H9 (cell line): ENCODE results near the gene CLVS2. TPM values are rescaled to one million over a fixed set of nuclear protein-coding genes. Genes with fewer than 3 reads are reported as not detected.

ENCODE experiments used
- DNase-seq: peaks from one replicate; pipeline ENCODE4 v3.0.0-alpha.2; 2017
- H2AFZ ChIP-seq: one replicate; pipeline ENCODE4 v1.6.1; 2013; ENCODE audit warnings: mild to moderate bottlenecking, low read length, control low read depth, moderate library complexity
- H2AK5ac ChIP-seq: 2 replicates; pipeline ENCODE4 v1.6.1; 2013; ENCODE audit warnings: low read length, control low read depth, mixed read lengths; ENCODE audit not compliant: insufficient read length
- H2BK120ac ChIP-seq: one replicate; pipeline ENCODE4 v1.6.1; 2013; ENCODE audit warnings: low read depth, mild to moderate bottlenecking, low read length, control low read depth, inconsistent platforms; ENCODE audit not compliant: poor library complexity, severe bottlenecking
- H2BK12ac ChIP-seq: 2 replicates; pipeline ENCODE4 v1.6.1; 2013; ENCODE audit warnings: low read length, control low read depth, mixed read lengths, low read depth; ENCODE audit not compliant: insufficient read length
- H2BK15ac ChIP-seq: 2 replicates; pipeline ENCODE4 v1.6.1; 2013; ENCODE audit warnings: low read depth, low read length, control low read depth
- H2BK20ac ChIP-seq: one replicate; pipeline ENCODE4 v1.6.1; 2013; ENCODE audit warnings: low read depth, mild to moderate bottlenecking, low read length, control low read depth, inconsistent platforms; ENCODE audit not compliant: poor library complexity, severe bottlenecking
- H2BK5ac ChIP-seq: 2 replicates; pipeline ENCODE4 v1.6.1; 2013; ENCODE audit warnings: low read length, control low read depth, mixed read lengths; ENCODE audit not compliant: insufficient read length
- H3K14ac ChIP-seq: 2 replicates; pipeline ENCODE4 v1.6.1; 2013; ENCODE audit warnings: low read length, control low read depth; ENCODE audit not compliant: insufficient read depth
- H3K18ac ChIP-seq: 2 replicates; pipeline ENCODE4 v1.6.1; 2013; ENCODE audit warnings: low read depth, mild to moderate bottlenecking, mixed read lengths, low read length, control low read depth; ENCODE audit not compliant: insufficient read length
- H3K23ac ChIP-seq: 2 replicates; pipeline ENCODE4 v1.6.1; 2013; ENCODE audit warnings: low read length, control low read depth, mixed read lengths, low read depth; ENCODE audit not compliant: insufficient read length
- H3K23me2 ChIP-seq: 2 replicates; pipeline ENCODE4 v1.6.1; 2013; ENCODE audit warnings: low read depth, mild to moderate bottlenecking, mixed read lengths, low read length, control low read depth; ENCODE audit not compliant: insufficient read length, poor library complexity, severe bottlenecking
- H3K27ac ChIP-seq: 2 replicates; pipeline ENCODE4 v1.5.1; 2013; ENCODE audit warnings: low read length, control low read depth, mixed read lengths, low read depth; ENCODE audit not compliant: insufficient read length
- H3K27me3 ChIP-seq: 2 replicates; pipeline ENCODE4 v1.6.1; 2013; ENCODE audit warnings: low read length, control low read depth, inconsistent platforms; ENCODE audit not compliant: insufficient read depth
- H3K4ac ChIP-seq: 2 replicates; pipeline ENCODE4 v1.6.1; 2013; ENCODE audit warnings: low read depth, mild to moderate bottlenecking, control low read depth, inconsistent platforms, low read length, moderate library complexity
- H3K4me1 ChIP-seq: 2 replicates; pipeline ENCODE4 v1.6.1; 2013; ENCODE audit warnings: low read length, control low read depth, inconsistent platforms; ENCODE audit not compliant: insufficient read depth
- H3K4me2 ChIP-seq: 2 replicates; pipeline ENCODE4 v1.6.1; 2013; ENCODE audit warnings: low read length, control low read depth, mixed read lengths; ENCODE audit not compliant: insufficient read length, insufficient read depth
- H3K56ac ChIP-seq: 2 replicates; pipeline ENCODE4 v1.6.1; 2013; ENCODE audit warnings: low read depth, mild to moderate bottlenecking, mixed read lengths, low read length, control low read depth; ENCODE audit not compliant: insufficient read length
- H3K79me1 ChIP-seq: 2 replicates; pipeline ENCODE4 v1.6.1; 2013; ENCODE audit warnings: low read depth, mild to moderate bottlenecking, moderate library complexity, low read length, control low read depth, inconsistent platforms; ENCODE audit not compliant: insufficient read depth, poor library complexity, severe bottlenecking
- H3K79me2 ChIP-seq: 2 replicates; pipeline ENCODE4 v1.6.1; 2013; ENCODE audit warnings: low read length, control low read depth, inconsistent platforms; ENCODE audit not compliant: insufficient read depth
- H3K9ac ChIP-seq: 2 replicates; pipeline ENCODE4 v1.6.1; 2013; ENCODE audit warnings: low read length, control low read depth, mixed read lengths; ENCODE audit not compliant: insufficient read length; ENCODE audit errors: extremely low read depth
- H3K9me3 ChIP-seq: one replicate; pipeline ENCODE4 v1.6.1; 2013; ENCODE audit warnings: low read depth, low read length, inconsistent platforms; ENCODE audit not compliant: control insufficient read depth
- H3T11ph ChIP-seq: one replicate; pipeline ENCODE4 v1.6.1; 2013; ENCODE audit warnings: mild to moderate bottlenecking, low read length, control low read depth, inconsistent platforms
- H4K20me1 ChIP-seq: one replicate; pipeline ENCODE4 v1.6.1; 2013; ENCODE audit not compliant: control insufficient read depth, insufficient read length, insufficient read depth
- H4K5ac ChIP-seq: 2 replicates; pipeline ENCODE4 v1.6.1; 2013; ENCODE audit warnings: low read depth, mild to moderate bottlenecking, mixed read lengths, low read length, control low read depth; ENCODE audit not compliant: insufficient read length
- H4K8ac ChIP-seq: replicated peaks from 2 replicates; pipeline ENCODE4 v1.6.1; 2013; ENCODE audit warnings: low read length, control low read depth, mixed read lengths, low read depth; ENCODE audit not compliant: insufficient read length
- H4K91ac ChIP-seq: 2 replicates; pipeline ENCODE4 v1.6.1; 2013; ENCODE audit warnings: low read depth, mild to moderate bottlenecking, moderate library complexity, mixed read lengths, low read length, control low read depth; ENCODE audit not compliant: insufficient read length
- H3K27ac Mint-ChIP-seq, 3 experiments: 2 replicates in 2 of 3; 3 replicates in 1 of 3; pipeline ENCODE4 v1.8.0; 2020 to 2021; ENCODE audit warnings: mixed read lengths in 3 of 3, mild to moderate bottlenecking in 1 of 3, moderate library complexity in 1 of 3
- H3K27me3 Mint-ChIP-seq: 2 replicates; pipeline ENCODE4 v1.8.0; 2021; ENCODE audit warnings: low read depth, mild to moderate bottlenecking, moderate library complexity, mixed read lengths
- H3K36me3 Mint-ChIP-seq, 3 experiments: 2 replicates in 2 of 3; 3 replicates in 1 of 3; pipeline ENCODE4 v1.8.0; 2020 to 2021; ENCODE audit warnings: low read depth in 3 of 3, mixed read lengths in 3 of 3; ENCODE audit not compliant: insufficient read depth in 1 of 3
- H3K4me1 Mint-ChIP-seq, 2 experiments: 2 replicates each; pipeline ENCODE4 v1.8.0; 2020; ENCODE audit warnings: mixed read lengths in 2 of 2
- H3K4me3 Mint-ChIP-seq, 2 experiments: 2 replicates in 1 of 2; 3 replicates in 1 of 2; pipeline ENCODE4 v1.8.0; 2020 to 2021; ENCODE audit warnings: mild to moderate bottlenecking in 2 of 2, mixed read lengths in 2 of 2, moderate library complexity in 1 of 2
- H3K9me3 Mint-ChIP-seq, 2 experiments: 2 replicates in 1 of 2; 3 replicates in 1 of 2; pipeline ENCODE4 v1.8.0; 2020; ENCODE audit warnings: mild to moderate bottlenecking in 2 of 2, mixed read lengths in 2 of 2, moderate library complexity in 1 of 2
- CTCF ChIP-seq: fragments of 200-600 bp; sonication (generic); conservative IDR thresholded peaks from 3 replicates; pipeline ENCODE4 v1.8.0; 2021; ENCODE audit warnings: antibody characterized with exemption, mild to moderate bottlenecking
- WGBS: extraction: QIAGEN DNeasy Blood & Tissue Kit; methylation state at CpG from one replicate; pipeline ENCODE4 v1.1.7; 2013; ENCODE audit warnings: missing lambda C conversion rate, low lambda C conversion rate, mixed read lengths; ENCODE audit not compliant: insufficient read length; ENCODE audit errors: extremely low coverage; 5-methylcytosine and 5-hydroxymethylcytosine counted together
- total RNA-seq: library from RNA; stranded (reverse); gene quantifications from 2 replicates; pipeline ENCODE4 v1.2.1, GENCODE V29; 2021

The CLVS2 gene
- total RNA-seq, 1 experiment from 2014 or later = 0.26 TPM

GRCh38 chr6:123017104-123017682 lies 21.2 kb downstream of the CLVS2 start:
- Histone ChIP-seq H3K27ac (no peak overlapping the region), H3K9ac (no peak overlapping the region), H2BK12ac (no peak overlapping the region), H3K23ac (no peak overlapping the region), H3K14ac (no peak overlapping the region), H2BK15ac (no peak overlapping the region), H2AFZ (no peak overlapping the region), H3T11ph (no peak overlapping the region), H2BK5ac (no peak overlapping the region), H3K4me1 (no peaks in the 10 kb centered on the region), H3K18ac (no peak overlapping the region), H3K9me3 (no peaks in the 10 kb centered on the region), H3K27me3 (no peaks in the 10 kb centered on the region), H3K4me2 (no peak overlapping the region), H2AK5ac (no peak overlapping the region), H4K91ac (no peak overlapping the region), H4K8ac (no peak overlapping the region), H4K5ac (no peak overlapping the region), H3K23me2 (no peaks in the 10 kb centered on the region), H2BK20ac (no peak overlapping the region), H4K20me1 (no peaks in the 10 kb centered on the region), H3K4ac (no peak overlapping the region), H3K79me2 (no peaks in the 10 kb centered on the region), H3K56ac (no peak overlapping the region), H2BK120ac (no peak overlapping the region), H3K79me1 (no peaks in the 10 kb centered on the region)
- Mint-ChIP-seq H3K4me3 (no peak overlapping the region), H3K27me3 (peaks cover 5% of the 10 kb centered on the region), H3K9me3 (no peaks in the 10 kb centered on the region), H3K27ac (no peak overlapping the region), H3K4me1 (peaks cover 0 to 4% of the 10 kb centered on the region in 2 experiments; a peak in 2 of 4 replicates), H3K36me3 (no peaks in the 10 kb centered on the region)
- no peak for DNase-seq
- no peak for TF ChIP-seq CTCF
- 100% methylated on average over 1 of the region's 5 CpGs for WGBS
